Stomach (tissue), 4 donors: ENCODE data around the gene PIEZO1.

Experiments
- CTCF ChIP-seq, 7 experiments: fragments of 450-650 bp in 4 of 7; fragments of 200-600 bp in 3 of 7; sonication (generic) in 3 of 7; IDR thresholded peaks; one replicate each; pipeline ENCODE4 v1.5.1; 2016 to 2019; ENCODE audit warnings: antibody characterized with exemption in 7 of 7, control low read depth in 2 of 7, mild to moderate bottlenecking in 1 of 7
- POLR2A ChIP-seq, 4 donors: fragments of 450-650 bp; IDR thresholded peaks; one replicate each; pipeline ENCODE4 v1.6.1; 2016; ENCODE audit warnings: antibody characterized with exemption in 4 of 4, control low read depth in 2 of 4, mild to moderate bottlenecking in 1 of 4, moderate library complexity in 1 of 4
- POLR2AphosphoS5 ChIP-seq, 3 donors: sonication (generic); formaldehyde crosslinking; IDR thresholded peaks; one replicate each; pipeline ENCODE4 v1.6.1; 2016; ENCODE audit warnings: antibody characterized with exemption in 3 of 3

- TF ChIP-seq POLR2AphosphoS5 (IDR thresholded peaks at IDR 0.05) (no peak), POLR2A (IDR thresholded peaks at IDR 0.05) (no peak), CTCF (IDR thresholded peaks at IDR 0.05) (no peak)
Measured at GRCh38 chr16:88755745-88756443, 29.1 kb downstream of the PIEZO1 start.
